Subcutaneous adipose tissue (tissue), 4 donors: ENCODE measurements around the gene TPO. TPM values are rescaled to one million over a fixed set of nuclear protein-coding genes. Genes with fewer than 3 reads are reported as not detected.

Source experiments
- total RNA-seq, 4 donors: library from RNA; depleted of rRNA; stranded (reverse); fragments of >200 nt; gene quantifications; one replicate each; pipeline ENCODE4 v1.1.0, GENCODE V29; 2016
- TF ChIP-seq, protein P1 (sequence below): fragments of 450-650 bp; IDR thresholded peaks from one replicate; pipeline ENCODE4 v1.5.1; 2016; ENCODE audit warnings: low read depth, mild to moderate bottlenecking, control low read depth, antibody characterized with exemption, moderate library complexity

The TPO gene
- total RNA-seq, 4 donors from 2014 or later, result 5.9 to 22.2 (median 15.4) TPM

DNA sequence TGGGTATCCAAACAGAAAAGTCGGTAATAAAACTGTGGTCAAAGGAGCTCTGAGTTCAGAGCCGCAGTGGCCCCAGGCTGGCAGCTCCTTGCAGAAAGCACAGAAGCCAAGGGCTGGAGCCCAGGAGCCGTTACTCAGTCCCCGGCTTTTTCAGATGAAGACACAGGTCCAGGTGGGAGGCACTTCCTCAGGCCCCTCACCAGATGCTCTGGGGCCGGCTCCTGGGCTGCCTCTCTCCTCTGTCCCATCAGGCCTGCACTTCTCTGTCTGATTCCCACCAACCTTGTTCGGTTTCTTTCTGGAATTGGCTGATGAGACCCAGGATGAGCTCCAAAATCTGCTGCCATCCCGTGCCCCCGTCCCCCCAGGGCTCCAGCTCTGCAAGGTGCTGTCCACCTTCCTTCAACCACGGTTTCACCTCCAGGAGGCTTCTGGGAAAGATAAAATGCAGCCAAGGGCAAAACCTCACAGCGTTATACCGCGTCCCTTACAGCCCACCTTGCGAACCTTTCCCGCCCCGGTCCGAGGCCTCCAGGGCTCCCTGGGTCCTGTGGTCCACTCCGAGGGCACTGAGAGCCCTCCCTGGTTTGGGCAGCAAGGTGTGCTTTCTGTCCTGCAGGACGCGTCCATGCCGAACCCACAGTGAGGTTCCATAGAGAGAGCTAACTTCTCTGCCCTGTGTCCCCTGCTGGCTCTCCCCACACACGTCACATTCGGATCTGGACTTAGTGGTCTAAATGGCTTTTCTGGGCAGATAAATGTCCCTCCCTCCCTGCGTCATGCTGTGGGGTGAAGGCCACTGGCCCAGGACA lies 102.9 kb downstream of the TPO start:
- TF ChIP-seq, protein P1, sequence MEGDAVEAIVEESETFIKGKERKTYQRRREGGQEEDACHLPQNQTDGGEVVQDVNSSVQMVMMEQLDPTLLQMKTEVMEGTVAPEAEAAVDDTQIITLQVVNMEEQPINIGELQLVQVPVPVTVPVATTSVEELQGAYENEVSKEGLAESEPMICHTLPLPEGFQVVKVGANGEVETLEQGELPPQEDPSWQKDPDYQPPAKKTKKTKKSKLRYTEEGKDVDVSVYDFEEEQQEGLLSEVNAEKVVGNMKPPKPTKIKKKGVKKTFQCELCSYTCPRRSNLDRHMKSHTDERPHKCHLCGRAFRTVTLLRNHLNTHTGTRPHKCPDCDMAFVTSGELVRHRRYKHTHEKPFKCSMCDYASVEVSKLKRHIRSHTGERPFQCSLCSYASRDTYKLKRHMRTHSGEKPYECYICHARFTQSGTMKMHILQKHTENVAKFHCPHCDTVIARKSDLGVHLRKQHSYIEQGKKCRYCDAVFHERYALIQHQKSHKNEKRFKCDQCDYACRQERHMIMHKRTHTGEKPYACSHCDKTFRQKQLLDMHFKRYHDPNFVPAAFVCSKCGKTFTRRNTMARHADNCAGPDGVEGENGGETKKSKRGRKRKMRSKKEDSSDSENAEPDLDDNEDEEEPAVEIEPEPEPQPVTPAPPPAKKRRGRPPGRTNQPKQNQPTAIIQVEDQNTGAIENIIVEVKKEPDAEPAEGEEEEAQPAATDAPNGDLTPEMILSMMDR, result no peak

DNA sequence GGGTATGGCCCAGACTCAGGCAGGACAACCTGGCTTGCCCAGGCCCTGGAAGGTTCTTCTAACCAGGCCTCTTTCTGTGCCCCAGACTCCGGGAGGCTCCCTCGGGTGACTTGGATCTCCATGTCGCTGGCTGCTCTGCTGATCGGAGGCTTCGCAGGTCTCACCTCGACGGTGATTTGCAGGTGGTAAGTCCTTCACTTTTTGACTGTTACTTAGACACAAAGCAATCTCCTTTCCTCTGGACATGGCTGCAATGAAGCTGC lies 103.5 kb downstream of the TPO start:
- TF ChIP-seq, protein P1, result no peak

DNA sequence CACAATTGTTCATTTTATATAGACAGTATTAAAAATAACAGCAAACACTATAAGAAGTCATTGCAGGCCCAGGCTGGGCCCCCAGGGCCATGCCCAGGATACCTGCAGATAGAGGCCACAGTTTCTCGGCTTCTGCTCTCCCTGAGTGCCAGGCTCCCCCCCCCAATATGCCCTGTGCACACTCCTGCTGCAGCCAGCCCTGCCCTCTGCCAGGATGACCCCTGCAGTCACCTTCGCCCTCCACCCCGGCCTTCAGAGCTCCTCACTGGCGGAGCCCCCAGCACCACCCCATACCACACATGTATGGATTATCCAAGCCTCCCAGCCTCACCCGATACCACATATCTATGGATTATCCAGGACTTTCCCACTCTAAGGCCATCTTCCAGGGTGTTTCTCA lies 104.5 kb downstream of the TPO start:
- TF ChIP-seq, protein P1, result no peak

DNA sequence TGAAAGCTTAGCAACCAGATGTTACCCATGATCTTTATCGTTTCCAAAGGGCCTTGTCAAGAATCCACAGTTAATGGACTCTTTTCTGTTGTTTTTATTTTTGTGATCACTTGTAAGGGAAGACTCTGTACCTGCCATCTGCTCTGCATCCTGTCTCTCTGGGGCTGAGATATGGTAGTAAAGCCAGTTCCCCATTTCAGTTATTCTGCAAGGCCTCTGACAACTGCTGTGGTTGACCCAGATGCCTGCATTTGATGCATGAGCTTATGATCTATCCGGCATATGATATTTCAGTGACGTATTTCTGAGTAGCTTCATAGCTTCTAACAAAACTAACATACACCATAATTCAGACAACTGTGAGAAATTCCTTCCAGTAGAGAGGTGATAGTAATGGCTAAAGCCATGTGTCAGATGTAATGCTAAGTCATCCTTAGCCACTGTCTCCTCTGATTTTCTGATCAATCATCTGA lies 105.1 kb downstream of the TPO start:
- TF ChIP-seq, protein P1, result no peak

DNA sequence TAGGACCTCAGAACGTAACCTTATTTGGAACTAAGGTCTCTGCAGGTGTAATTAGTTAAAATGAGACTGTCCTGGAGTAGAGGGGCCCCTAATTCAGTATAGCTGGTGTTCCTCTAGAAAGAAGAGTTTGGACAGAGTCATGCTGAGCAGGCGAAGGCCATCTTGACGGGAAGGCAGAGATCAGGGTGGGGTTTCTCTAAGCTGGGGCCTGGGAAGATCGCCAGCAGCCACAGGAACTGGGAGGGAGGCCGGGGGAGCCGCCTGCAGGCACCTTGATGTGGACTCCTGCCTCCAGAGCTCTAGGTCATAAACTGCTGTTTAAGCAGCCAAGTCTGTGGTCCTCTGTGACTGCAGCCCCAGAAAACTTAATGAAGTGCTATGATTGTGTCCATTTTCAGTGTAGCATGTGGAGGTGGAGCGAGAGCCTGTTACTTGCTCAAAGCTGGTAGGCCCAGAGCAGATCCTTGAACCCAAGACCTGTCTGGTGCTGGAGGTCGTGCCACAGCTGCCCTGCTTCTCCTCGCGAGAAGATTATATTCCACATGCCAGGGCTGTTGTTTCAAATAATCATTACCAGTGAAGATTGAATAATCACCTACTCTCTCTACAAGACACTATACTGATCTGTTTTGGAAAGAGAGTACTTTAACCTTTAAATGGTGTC lies 105.7 kb downstream of the TPO start:
- TF ChIP-seq, protein P1, result no peak

DNA sequence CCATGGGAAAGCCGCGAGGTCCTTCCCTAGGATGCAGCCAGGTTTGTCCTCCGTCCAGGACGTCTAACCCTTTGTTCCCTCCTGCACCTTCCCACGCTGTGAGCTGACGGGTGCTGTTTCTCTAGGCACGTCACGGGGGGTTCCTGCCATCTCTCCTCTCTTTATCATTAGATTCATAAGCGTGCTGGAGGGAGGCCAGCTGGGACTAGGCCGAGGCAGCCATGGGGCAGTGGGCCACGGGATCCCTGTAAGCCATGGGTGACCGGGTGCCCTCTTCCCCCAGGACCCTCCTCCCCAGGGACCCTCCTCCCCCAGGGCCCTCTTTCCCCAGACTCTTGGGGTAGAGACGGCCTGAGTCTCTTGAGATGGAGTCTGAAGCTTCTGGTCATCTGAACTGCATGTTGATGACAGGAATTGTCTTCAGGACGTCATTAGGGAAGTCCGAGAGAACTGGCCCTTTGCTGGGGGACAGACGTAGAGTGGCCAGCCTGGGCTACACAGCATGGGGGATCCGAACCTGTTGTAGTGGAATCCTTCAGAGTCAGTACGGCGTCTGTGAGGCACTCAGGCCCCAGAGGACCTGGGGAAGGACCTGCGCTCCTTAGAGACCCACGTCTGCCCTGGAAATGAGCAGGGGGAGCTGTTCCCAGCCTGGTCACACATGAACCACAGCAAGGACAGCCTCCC lies 108.1 kb downstream of the TPO start:
- TF ChIP-seq, protein P1, result no peak
